K562 (cell line): ENCODE measurements around the gene SBF1. TPM values are rescaled to one million over a fixed set of nuclear protein-coding genes. Genes with fewer than 3 reads are reported as not detected.

ENCODE experiments used
- ATAC-seq: fragments of 200-7000 bp; cut with Tn5 transposase; 3 replicates; pipeline ENCODE4 v1.9.1; 2020; ENCODE audit warnings: moderate library complexity
- BruUV-seq: library from RNA; stranded (reverse); fragments of 400-500 nt; replicated peaks from 2 replicates; lab custom pipeline; 2021; lab: Mats Ljungman, UMichigan
- CTCF ChIA-PET: fragments of 300-600 bp; formaldehyde crosslinking; extraction: SDS; loops from one replicate; lab custom pipeline; 2021; ENCODE audit warnings: low intra/inter-chr PET ratio; lab: Yijun Ruan, JAX
- POLR2A ChIA-PET: fragments of 300-600, 350-650 bp; sonication (Branson Sonifier 250); formaldehyde crosslinking; extraction: SDS; loops from one replicate; lab custom pipeline; 2021; ENCODE audit warnings: antibody characterized with exemption, inconsistent platforms; lab: Yijun Ruan, JAX
- DNase-seq, 4 experiments: peaks; one replicate each; pipeline versions ENCODE4 v3.0.0 to v3.0.0-alpha.2; 2011 to 2018; ENCODE audit warnings: low spot score in 3 of 4, mixed read lengths in 3 of 4; ENCODE audit errors: extremely low read depth in 1 of 4
- FAIRE-seq: peaks from 2 replicates; lab custom pipeline; 2011; peaks lifted over from hg19 to GRCh38; lab: Jason Lieb, UNC
- H2AFZ ChIP-seq: 2 replicates; pipeline ENCODE4 v1.6.0; 2011; ENCODE audit warnings: low read depth, low read length, control low read depth, inconsistent platforms
- H3K27ac ChIP-seq: fragments of 200-600 bp; 3 replicates; pipeline ENCODE4 v1.8.0; 2011; ENCODE audit warnings: low read depth, mild to moderate bottlenecking, control low read depth, inconsistent platforms, low read length, moderate library complexity, mixed read lengths; ENCODE audit errors: extremely low read depth
- H3K27me3 ChIP-seq, 2 experiments: fragments of 300-600 bp in 1 of 2; 2 replicates in 1 of 2; 3 replicates in 1 of 2; pipeline versions ENCODE4 v1.6.0 to v1.8.0; 2011; ENCODE audit warnings: inconsistent platforms in 2 of 2, low read length in 2 of 2, mild to moderate bottlenecking in 1 of 2, mixed read lengths in 1 of 2, moderate library complexity in 1 of 2; ENCODE audit not compliant: control insufficient read depth in 2 of 2, insufficient read depth in 2 of 2
- H3K36me3 ChIP-seq: fragments of 300-600 bp; 3 replicates; pipeline ENCODE4 v1.8.0; 2011; ENCODE audit warnings: mild to moderate bottlenecking, low read length, inconsistent platforms; ENCODE audit not compliant: control insufficient read depth, insufficient read depth
- H3K4me1 ChIP-seq, 2 experiments: fragments of 200-600 bp in 1 of 2; replicated peaks in 1 of 2; 2 replicates in 1 of 2; 3 replicates in 1 of 2; pipeline versions ENCODE4 v1.5.1 to v1.8.0; 2011; ENCODE audit warnings: inconsistent platforms in 2 of 2, low read length in 2 of 2, mild to moderate bottlenecking in 1 of 2, mixed read lengths in 1 of 2, moderate library complexity in 1 of 2; ENCODE audit not compliant: control insufficient read depth in 2 of 2, insufficient read depth in 2 of 2
- H3K4me2 ChIP-seq: 2 replicates; pipeline ENCODE4 v1.6.1; 2011; ENCODE audit warnings: low read length, control low read depth, inconsistent platforms, mixed read lengths; ENCODE audit not compliant: insufficient read depth
- H3K4me3 ChIP-seq: fragments of 200-600 bp; sonication (generic), shearing (Covaris generic); 2 replicates; pipeline ENCODE4 v1.5.1; 2016; ENCODE audit warnings: control low read depth, inconsistent platforms
- H3K79me2 ChIP-seq: fragments of 200-600 bp; 3 replicates; pipeline ENCODE4 v1.8.0; 2011; ENCODE audit warnings: low read length, inconsistent platforms; ENCODE audit not compliant: control insufficient read depth, insufficient read depth
- H3K9ac ChIP-seq, 2 experiments: 2 replicates each; pipeline versions ENCODE4 v1.6.0 to v1.6.1; 2011; ENCODE audit warnings: low read depth in 2 of 2, low read length in 2 of 2, control low read depth in 1 of 2, inconsistent platforms in 1 of 2, mild to moderate bottlenecking in 1 of 2, mixed read lengths in 1 of 2; ENCODE audit not compliant: insufficient read depth in 1 of 2
- H3K9me1 ChIP-seq: one replicate; pipeline ENCODE4 v1.6.0; 2011; ENCODE audit warnings: inconsistent platforms, mild to moderate bottlenecking, low read length, moderate library complexity; ENCODE audit not compliant: control insufficient read depth, insufficient read depth
- H3K9me3 ChIP-seq: replicated peaks from 2 replicates; pipeline ENCODE4 v1.5.1; 2011; ENCODE audit warnings: low read depth, low read length, inconsistent platforms; ENCODE audit not compliant: control insufficient read depth, insufficient read depth
- H4K20me1 ChIP-seq: replicated peaks from 2 replicates; pipeline ENCODE4 v1.6.1; 2011; ENCODE audit warnings: low read length, inconsistent platforms, mixed read lengths; ENCODE audit not compliant: control insufficient read depth, insufficient read depth
- BCL6 ChIP-seq: fragments of 250-450 bp; sonication (Bioruptor Pico); IDR thresholded peaks from 2 replicates; pipeline ENCODE4 v1.4.0; 2020
- MYNN ChIP-seq, 2 experiments: sonication (generic); formaldehyde crosslinking in 1 of 2; IDR thresholded peaks; 2 replicates each; pipeline versions ENCODE4 v1.5.0 to v1.6.1; 2016 to 2020; ENCODE audit warnings: antibody characterized with exemption in 1 of 2, missing genetic modification reagents in 1 of 2
- RB1 ChIP-seq: fragments of 450-650 bp; IDR thresholded peaks from 2 replicates; pipeline ENCODE4 v1.6.1; 2017; ENCODE audit warnings: low read depth, mild to moderate bottlenecking
- ZNF830 ChIP-seq: fragments of 250-450 bp; sonication (Bioruptor Pico); IDR thresholded peaks from 2 replicates; pipeline ENCODE4 v1.5.0; 2021; ENCODE audit warnings: mild to moderate bottlenecking
- WGBS: fragments of 100-300 bp; shearing (Covaris generic); methylation state at CpG from one replicate; pipeline ENCODE4 v1.1.6; 2016; ENCODE audit warnings: low coverage, mixed read lengths; ENCODE audit not compliant: insufficient coverage; ENCODE audit errors: missing lambda C conversion rate; 5-methylcytosine and 5-hydroxymethylcytosine counted together
- in situ Hi-C: fragments of 300-500 bp; cut with MboI; formaldehyde crosslinking; loops from 4 replicates; pipeline ENCODE4 v1.15.0; 2018; ENCODE audit warnings: inconsistent platforms, mixed read lengths
- intact Hi-C: fragments of 100-400 bp; cut with micrococcal nuclease; formaldehyde crosslinking; loops from 2 replicates; pipeline ENCODE4 v1.14.2; 2022
- polyA plus RNA-seq, 8 experiments: library from polyadenylated mRNA; depleted of rRNA in 4 of 8; stranded (reverse) in 5 of 8; unstranded in 3 of 8; fragments of >200 nt; fragmentation: Nextera tagmentation in 2 of 8; fragmentation: Illumina TruSeq in 1 of 8; extraction: Ambion mirVana in 2 of 8; extraction: Trizol in 1 of 8; gene quantifications; 2 replicates each; pipeline versions ENCODE4 v1.2.1 to v1.2.3, GENCODE V29; 2011 to 2014; ENCODE audit warnings: inconsistent platforms in 1 of 8, missing spikeins in 1 of 8
- total RNA-seq, 7 experiments: library from RNA; depleted of rRNA in 6 of 7; stranded (reverse); fragments of >200 nt in 6 of 7; fragmentation: Illumina TruSeq in 2 of 7; extraction: Trizol in 2 of 7; gene quantifications; 2 replicates each; pipeline versions ENCODE4 v1.2.1 to v1.2.3, GENCODE V29; 2011 to 2021; ENCODE audit warnings: low replicate concordance in 1 of 7

Gene SBF1
- total and polyA plus RNA-seq, 9 of the 15 experiments (the other 6 are each of a cell fraction or from before 2014, with no cell fraction given): 0.44 to 50.4 (median 11.4) TPM

DNA sequence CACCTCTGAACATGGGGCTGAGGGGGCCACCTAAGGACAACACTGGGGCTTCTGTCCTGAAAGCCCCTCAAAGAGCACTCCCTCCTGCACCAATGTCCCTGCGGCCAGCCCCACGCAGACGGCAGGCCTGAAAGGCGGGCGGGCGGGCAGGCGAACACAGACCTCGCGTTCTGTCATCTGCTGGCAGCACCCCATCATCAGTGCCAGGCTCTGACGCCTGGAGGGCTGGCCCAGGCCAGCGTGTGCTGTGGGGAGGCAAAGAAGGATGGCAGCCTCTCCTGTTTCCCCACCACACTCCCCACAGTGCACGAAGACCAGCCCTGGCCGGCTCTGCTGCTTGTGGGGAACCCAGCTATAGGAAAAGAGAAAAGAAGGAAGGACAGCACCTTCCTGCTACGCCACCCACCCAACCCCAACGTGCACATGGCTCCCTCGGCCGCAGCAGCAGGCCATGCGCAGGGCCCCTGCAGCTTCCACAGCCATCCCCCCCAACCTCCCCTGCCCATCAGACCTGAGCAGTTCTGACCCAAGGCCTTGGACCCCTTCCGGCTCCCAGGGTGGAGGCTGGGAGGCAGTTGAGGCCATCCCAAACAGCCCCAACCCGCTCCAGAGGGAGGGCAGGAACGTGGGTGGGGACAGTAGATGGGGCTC is 3.5 kb downstream of the SBF1 start:
- H3K4me1 ChIP-seq: peaks cover 29 to 50% of the 10 kb centered on the region in 2 experiments

DNA sequence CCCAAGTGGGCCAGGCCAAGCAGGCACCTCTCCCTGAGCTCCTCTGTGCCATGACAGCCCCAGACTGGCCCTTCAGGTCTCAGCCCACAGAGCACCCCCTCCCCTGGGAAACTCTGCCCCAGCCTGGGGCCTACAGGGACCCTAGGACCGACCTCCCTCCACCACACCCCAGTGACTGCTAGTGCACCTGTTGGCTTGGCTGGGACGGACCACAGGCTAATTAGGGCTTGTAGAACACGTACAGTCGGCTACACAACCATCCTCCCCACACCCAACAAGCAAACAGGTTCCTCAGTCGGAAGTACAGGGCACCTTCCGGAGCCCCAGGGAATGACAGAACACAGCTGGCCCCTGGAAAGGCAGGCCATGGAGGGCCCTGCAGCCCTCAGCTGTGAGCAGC is 4.3 kb downstream of the SBF1 start:
- Histone ChIP-seq H3K9me1 (peaks cover 8% of the 10 kb centered on the region), H3K79me2 (peaks cover 57% of the 10 kb centered on the region), H3K4me2 (no peak overlapping the region), H3K9ac (peak overlapping the region in 1 of 2 experiments; percentile 71; a peak in 2 of 4 replicates), H3K4me3 (no peak overlapping the region)
- in situ Hi-C loops: no loop called here
- ATAC-seq: no peak
- no TSS peak for BruUV-seq
- POLR2A ChIA-PET: interaction anchor here (0.5 to 1.2 kb wide), 4 partner anchors 19 to 917 kb away, joined by 3 to 4 read pairs (median 4); no protein-coding TSS in a partner anchor
- TF ChIP-seq ZNF830 (CRISPR knock-in tag): no peak
- TF ChIP-seq, all 486 proteins: peak for 0
- H3K36me3 ChIP-seq: peaks cover 19% of the 10 kb centered on the region; the same call in 1 of the 3 replicates
- CTCF ChIA-PET: no interaction called here
- H3K27ac ChIP-seq: no peak overlapping the region
- H4K20me1 ChIP-seq: peaks cover 37% of the 10 kb centered on the region
- WGBS: 57% methylated on average over 3 of the region's 6 CpGs
- H3K9me3 ChIP-seq: no peaks in the 10 kb centered on the region
- H2AFZ ChIP-seq: no peak overlapping the region
- DNase-seq (no peak), FAIRE-seq (no peak)
- peaks cover 27 to 46% of the 10 kb centered on the region in 2 experiments for H3K4me1 ChIP-seq
- H3K27me3 ChIP-seq: no peaks in the 10 kb centered on the region
- intact Hi-C loops: no loop called here

More for the DNA sequence above, 3.5 kb downstream of the SBF1 start:
- H3K4me3 ChIP-seq: no peak overlapping the region
- H3K9ac ChIP-seq: peak overlapping the region in 1 of 2 experiments; percentile 71; a peak in 2 of 4 replicates
- H4K20me1 ChIP-seq: peaks cover 37% of the 10 kb centered on the region
- ATAC-seq (no peak), DNase-seq (no peak), FAIRE-seq (no peak)
- ChIA-PET CTCF (no interaction called here), POLR2A (interaction anchor here (0.5 kb wide), 1 partner anchor 280 kb away, joined by 3 read pairs; no protein-coding TSS in a partner anchor)
- in situ Hi-C loops: no loop called here
- intact Hi-C loops: no loop called here
- H3K36me3 ChIP-seq: peaks cover 12% of the 10 kb centered on the region; the same call in 1 of the 3 replicates
- H3K4me2 ChIP-seq: no peak overlapping the region
- TF ChIP-seq BCL6 (CRISPR knock-in tag) (no peak), RB1 (no peak), MYNN (IDR thresholded peaks at IDR 0.05) (no peak), MYNN (CRISPR knock-in tag; IDR thresholded peaks at IDR 0.05) (no peak)
- no peak overlapping the region for H3K27ac ChIP-seq
- no peak overlapping the region for H2AFZ ChIP-seq
- no peaks in the 10 kb centered on the region for H3K9me3 ChIP-seq
- H3K79me2 ChIP-seq: peaks cover 57% of the 10 kb centered on the region
- H3K9me1 ChIP-seq: peaks cover 8% of the 10 kb centered on the region
- WGBS: 91% methylated on average over 6 of the region's 21 CpGs
- no peaks in the 10 kb centered on the region for H3K27me3 ChIP-seq
- BruUV-seq: no TSS peak
